Erythroblast (primary cell): Measurements from ENCODE around the gene MYO1E.

Experiments used
- GATA1 ChIP-seq: IDR thresholded peaks from 2 replicates; pipeline ENCODE4 v1.6.1; 2011; ENCODE audit warnings: low read depth, mild to moderate bottlenecking, control low read depth, low read length, moderate library complexity
- POLR2A ChIP-seq: IDR thresholded peaks from 2 replicates; pipeline ENCODE4 v1.6.1; 2011; ENCODE audit warnings: mild to moderate bottlenecking, low read length

GRCh38 chr15:59255680-59256336 lies 116.9 kb downstream of the MYO1E start:
- no peak for TF ChIP-seq POLR2A
- TF ChIP-seq GATA1 = no peak
